ENCODE measurements around the gene ROS1.

DNA sequence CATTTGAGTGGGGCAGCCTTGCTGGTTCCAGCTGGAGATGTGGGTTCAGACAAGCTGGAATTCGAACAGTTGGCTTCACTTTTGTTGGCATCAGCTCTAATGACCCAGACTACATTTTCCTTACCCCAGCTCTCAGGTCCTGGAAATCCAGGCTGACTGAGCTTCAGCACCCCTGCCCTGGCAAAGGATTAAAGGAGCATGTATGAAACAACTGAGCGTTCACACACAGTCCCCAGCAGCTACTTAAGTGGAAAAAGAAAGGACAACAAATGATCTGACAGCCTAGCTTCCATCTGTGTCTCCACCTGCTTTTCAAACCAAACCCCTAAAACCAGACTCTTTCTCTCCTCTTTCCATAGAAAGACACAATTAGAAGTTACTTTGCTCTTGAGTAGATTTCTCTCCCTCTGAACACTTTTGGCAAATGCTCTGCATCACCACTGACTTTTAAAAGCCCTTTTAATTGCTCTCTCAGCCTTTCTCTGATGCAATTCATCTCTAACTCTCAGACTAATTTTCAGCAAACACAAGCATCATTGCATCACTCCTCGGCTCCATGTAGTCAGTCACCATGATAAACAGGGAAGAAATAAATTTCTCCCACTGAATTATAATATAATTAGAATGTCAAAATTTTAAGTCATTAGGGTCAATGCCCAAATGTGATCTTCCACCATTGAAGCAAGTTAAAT is 28.1 kb downstream of the ROS1 start:
- no peak for TF ChIP-seq TAF1 (IDR thresholded peaks at IDR 0.05; ENCODE audit: borderline replicate concordance, low read depth, low read length)
- TF ChIP-seq POLR2A (IDR thresholded peaks at IDR 0.05; ENCODE audit: low read depth, low read length), result no peak
- no peak for TF ChIP-seq POLR2AphosphoS5 (IDR thresholded peaks at IDR 0.05; ENCODE audit: low read depth, low read length)

Data from GM12892 (cell line).